Activated CD4-positive, alpha-beta T cell treated with anti-CD3 and anti-CD28 coated beads for 1 hour (primary cell): ENCODE results near the gene SUSD4.

Experiments
- DNase-seq: peaks from one replicate; pipeline ENCODE4 v3.0.0-alpha.2; 2020

The SUSD4 gene

DNA sequence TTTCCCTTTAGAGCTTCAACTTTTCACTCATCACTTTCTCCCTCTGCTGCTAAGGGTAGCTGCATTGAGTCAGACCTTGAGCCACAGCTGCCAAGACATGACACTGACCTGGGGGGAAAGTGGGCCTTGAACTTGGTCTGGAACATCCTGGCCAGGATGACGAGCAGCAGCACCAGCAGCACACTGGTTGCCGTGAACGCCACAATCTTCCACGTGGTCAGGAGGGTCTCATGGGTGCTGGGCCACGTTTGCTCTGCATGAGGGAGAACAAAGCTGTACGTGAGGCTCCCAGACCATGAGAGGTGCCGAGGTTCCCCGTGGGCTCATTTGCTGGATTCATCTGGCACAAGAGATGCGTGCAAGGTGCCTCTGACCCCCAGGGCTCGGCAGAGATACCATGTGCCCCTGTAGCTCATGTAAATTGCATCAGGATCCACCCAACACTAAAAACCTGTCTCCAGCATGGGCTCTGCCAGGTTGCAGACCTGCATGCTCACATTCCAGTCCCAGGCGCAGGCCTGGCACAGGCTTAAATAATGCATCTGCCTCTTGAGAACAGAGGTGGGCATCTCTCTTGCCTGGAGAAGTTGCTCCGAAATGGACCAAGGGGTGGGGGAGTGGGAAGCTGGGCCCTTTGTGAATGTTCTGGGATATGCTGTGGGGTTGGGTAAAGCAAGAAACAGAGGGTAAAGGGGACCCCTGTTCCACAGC is 136.3 kb downstream of the SUSD4 start:
- DNase-seq = no peak

DNA sequence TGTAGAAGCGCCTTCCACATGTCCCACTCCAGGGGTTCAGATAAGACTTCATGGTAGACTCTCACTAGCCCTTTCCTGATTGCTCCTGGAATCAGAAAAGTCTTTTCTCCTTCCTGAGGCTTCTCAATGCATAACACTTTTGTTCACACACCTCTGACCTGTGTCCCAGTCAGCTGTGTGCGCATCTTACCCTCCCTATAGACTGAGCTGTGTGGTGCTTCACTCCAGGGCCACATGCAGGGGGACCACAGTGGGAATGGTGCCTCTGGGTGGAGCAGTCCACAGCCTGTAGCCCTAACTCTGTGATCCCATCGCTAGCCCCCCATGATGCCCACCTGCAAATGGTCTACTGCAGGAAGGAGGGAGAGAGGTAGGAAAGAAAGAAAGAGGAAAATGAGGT is 136.9 kb downstream of the SUSD4 start:
- no peak for DNase-seq

DNA sequence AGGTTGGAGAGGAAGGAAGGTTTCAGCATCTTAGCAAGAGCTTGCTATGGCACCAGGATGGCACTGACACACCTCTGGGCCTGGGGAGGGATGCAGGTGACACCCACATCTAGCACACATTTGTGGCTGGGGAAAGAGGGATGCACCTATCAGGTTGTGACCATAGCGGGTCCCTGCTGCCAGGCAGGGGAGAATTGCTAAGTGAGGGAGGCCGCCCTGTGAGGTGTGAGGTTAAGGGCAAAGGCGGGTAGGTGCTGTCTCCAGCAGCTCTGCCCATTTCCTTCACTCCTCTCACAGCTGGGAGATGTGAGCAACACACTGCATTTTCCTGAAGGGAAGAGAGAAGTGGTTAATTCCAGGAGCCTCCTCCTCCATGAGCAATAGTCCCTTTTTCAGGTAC is 137.7 kb downstream of the SUSD4 start:
- DNase-seq = no peak

DNA sequence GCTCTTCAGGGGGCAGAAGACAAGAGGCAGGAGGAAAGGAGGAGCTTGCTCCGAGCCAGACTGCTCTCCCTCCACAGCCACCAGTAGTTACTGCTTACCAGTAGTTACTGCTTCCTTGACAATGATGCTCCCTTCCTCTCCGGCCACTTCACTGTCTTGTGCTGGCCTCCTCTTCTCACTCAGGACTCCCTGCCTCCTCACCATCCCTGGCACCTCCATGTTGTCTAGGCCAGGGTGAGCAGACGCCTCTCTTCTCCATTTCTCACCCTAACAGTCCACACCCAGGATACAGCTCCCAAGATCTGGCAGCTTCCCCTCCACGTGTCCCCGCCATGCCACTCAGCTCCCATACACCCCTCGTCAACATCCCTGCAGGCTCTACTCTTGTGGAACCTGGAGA is 138.5 kb downstream of the SUSD4 start:
- no peak for DNase-seq

DNA sequence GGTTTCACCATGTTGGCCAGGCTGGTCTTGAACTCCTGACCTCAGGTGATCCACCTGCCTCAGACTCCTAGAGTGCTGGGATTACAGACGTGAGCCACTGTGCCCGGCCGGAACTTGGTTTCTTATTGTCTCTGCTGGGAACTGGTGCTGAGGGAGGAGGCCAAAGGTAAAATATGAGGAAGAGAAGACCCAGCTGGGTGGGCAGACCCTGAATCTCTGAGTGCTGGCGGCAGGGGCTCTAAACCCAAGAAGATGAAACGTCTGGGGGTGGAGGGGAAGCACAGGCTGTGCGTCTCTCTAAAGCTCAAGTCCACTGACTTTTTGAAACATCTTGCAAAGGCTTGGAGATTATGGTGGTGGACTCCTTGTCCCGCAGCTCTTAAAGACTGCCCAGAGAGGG is 138.9 kb downstream of the SUSD4 start:
- no peak for DNase-seq

DNA sequence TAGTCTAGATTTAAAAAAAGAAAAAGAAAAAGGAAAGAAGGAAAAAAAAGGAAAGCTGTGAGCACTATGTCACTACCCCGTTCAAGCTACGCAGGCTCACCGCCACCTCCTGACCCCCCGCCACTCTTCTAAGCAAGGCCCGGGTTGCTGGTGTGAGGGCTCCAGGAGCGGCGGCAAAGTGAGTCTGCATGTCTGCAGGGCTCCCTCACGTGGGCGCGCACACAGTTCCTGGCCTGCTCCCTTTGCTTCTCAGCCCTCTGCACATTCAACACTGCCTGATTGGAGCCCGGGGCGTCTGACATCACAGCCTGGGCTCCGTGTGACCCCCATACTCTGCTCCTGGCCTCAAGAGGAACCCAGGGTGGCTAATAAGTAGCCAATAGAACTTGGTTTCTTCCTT is 139.5 kb downstream of the SUSD4 start:
- DNase-seq = no peak

DNA sequence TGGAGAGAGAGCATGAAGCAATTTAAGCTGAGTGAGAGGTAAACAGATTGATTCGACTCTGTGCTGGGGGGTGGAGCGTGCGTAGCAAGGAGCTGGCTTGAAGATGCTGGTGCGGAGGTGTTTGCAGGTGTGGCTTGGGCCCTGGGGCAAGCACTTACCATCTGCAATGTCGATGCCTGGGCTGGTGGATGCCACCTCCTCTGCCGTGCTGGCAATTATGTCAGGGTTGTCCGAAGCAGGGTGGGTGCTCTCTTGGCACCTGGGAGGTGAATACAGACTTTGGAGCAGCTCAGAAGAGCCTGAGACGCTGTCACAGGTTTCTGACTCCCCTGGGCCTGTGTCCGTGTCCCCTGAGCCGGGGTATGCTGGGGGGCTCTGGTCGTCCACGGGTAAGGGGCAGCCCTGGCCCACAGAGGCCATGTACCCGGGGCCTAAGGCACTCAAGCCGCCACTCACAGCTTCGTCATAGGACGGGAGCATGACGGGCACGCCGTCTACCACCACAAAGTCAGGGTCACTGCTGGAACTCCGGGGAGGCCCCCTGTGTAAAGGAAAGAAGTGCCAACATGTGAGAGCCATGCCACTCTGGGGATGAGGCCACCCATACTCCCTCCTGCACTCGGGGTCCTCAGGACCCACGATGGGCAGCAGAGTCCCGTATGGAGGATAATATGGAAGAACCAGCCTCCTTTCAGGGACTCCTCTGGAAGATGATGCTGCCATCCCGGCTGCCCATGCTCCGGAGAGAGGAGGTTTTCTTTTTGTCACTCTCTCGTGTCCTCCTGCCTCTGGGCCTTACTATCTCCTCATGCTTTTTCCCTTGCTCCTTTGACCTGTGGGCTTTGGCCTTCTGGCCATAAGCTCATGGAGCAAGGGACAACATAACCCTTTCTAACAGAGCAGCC is 140.6 kb downstream of the SUSD4 start:
- no peak for DNase-seq

DNA sequence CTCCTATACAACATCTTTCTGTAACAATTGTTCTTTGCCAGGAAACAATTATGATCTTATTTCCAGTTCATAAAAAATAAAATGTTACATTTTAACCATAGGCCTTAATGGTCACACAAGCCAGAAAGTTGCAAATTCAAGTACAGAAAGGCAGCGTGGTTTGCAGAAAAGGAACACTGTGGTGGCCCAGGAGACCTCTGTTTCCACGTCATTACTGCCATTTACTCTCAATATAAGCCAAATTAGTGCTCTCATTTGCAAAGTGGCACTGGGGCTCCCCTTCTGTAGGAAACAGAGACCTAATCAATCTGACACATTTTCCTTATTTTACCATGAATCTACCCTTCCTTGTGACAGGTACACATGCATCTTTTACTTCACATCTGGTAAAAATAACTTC is 141.6 kb downstream of the SUSD4 start:
- DNase-seq = no peak

DNA sequence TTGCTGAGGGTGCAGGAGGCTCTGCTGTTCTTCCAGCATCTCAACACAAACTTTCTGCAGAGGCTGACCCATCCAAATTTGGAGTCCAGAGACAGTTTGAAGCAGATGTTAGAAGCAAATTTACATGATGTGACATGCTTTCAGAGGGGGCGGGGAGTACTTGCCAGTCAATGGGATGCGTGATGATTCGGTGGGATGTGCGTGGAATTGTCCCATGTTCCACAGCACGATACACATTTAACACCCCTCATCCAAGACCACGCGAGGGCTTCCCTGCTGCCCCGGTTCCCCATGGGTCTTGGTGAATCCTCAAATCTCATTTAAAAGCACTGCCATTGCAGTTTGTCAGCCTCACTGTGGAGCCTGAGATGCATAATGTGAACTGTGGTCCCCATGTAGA is 142.3 kb downstream of the SUSD4 start:
- DNase-seq = no peak

DNA sequence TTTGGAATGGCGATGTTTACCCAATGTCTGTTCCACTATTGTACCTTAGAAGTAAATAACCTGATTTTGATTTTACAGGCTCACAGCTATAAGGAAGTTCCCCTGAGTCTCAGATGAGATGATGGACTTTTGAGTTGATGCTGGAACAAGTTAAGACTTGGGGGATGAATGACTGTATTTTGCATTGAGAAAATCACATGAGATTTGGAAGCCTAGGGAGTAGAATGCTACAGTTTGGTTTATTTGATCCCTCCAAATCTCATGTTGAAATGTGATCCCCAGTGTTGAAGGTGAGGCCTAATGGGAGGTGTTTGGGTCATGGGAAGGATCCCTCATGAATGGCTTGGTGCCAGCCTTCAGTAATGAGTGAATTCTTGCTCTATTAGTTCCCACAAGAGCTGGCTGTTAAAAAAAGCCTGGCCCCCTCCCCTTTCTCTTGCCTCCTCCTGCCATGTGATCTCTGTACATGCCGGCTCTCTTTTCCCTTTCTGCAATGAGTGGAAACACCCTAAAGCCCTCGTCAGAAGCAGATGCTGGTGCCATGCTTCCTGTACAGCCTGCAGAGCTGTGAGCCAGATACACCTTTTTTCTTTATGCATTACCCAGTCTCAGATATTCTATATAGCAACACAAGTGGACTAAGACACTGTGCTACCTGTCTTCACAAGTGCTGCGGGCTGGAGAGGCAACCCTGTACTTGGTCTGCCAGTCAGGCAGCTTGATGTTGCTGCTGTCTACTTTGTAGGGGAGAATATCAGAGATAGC is 143.9 kb downstream of the SUSD4 start:
- no peak for DNase-seq

DNA sequence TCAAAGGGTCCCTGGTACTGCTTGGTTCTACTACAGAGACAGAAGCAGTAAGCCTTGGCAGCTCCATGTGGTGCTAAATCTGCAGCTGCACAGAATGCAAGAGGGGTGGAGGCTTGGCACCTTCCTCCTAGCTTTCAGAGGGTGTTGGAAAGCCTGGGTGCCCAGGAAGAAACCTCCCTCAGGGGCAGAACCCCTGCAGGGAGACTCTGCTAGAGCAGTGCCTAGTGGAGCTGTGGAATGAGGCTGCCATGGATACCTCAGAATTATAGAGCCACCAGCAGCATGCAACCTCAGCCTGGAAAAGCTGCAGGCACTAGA is 144.7 kb downstream of the SUSD4 start:
- no peak for DNase-seq

DNA sequence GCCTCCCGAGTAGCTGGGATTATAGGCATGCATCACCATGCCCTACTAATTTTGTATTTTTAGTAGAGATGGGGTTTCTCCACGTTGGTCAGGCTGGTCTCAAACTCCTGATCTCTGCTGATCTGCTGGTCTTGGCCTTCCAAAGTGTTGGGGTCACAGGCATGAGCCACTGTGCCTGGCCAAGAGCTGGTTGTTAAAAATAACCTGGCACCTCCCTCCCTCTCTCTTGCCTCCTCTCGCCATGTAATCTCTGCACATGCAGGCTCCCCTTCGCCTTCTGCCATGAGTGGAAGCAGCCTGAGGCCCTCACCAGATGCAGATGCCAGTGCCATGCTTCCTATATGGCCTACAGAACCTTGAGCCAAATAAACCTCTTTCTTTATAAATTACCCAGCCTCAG is 146.2 kb downstream of the SUSD4 start:
- DNase-seq = no peak

DNA sequence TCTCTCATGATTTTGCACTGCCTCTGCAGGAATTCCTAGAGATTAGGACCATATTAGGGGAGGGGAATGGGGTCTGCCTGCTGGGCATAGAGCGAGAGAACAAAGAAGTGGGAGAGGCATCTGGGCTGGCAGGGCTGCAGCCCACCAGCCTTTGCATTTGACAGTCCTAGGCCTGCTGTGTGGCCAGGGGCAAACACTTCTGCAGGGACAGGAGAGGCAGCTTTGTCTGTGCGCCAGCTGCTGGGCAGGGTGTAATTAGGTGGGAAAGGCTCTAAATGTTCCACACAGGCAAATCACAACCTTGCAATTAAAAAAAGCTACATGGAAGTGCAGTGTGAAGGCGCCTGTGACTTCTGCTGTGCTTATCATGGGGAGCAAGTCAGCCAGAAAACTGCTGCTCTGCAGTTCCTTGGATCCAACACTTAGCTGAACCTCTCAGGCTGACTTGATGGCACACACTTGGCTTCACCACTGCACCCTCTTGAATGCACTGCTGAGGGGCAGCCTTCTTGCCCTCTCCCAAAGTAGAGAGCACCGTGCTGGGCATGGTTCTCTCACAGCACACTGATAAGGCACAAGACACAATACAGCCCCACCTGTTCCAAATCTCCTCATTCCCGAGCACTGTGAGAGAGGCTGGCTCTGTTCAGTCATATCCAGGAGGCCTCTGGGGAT is 147.3 kb downstream of the SUSD4 start:
- no peak for DNase-seq

DNA sequence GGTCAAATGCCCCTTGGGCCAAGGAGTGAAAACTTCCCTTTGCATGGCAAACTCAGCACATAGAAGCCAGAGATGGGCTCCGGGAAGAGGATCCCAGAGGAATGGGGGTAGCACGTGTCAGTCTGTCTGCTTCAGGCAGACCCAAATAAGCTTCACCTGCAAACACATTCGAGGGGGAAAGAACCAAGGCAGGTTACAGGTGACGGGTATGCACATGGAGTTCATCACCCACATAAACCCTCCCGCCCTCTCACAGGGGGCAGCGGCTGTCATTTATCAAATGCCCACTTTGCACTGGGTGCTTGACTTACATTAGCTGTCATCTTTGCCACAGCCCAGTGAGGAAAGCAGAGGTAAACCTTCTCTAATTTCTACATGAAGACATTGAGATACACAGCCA is 147.9 kb downstream of the SUSD4 start:
- no peak for DNase-seq

DNA sequence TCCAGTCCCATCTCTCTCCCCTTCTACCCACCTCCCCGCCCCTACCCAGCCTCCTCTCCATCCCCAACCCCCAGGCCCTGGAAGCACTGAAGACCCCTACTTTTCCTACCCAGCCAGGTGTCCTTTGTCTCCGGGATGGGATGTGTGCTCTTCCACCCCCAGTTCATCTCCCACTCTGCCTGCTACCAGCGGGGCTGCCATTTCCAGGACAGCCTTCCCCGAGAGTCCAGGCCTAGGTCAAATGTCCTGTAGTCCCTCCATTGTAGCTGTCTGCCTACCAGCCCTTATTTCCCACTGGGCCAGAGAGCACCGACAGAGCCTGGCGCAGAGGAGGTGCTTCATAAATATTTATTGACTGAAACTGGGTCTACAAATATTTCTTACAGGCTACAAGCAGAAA is 148.9 kb downstream of the SUSD4 start:
- DNase-seq = no peak

DNA sequence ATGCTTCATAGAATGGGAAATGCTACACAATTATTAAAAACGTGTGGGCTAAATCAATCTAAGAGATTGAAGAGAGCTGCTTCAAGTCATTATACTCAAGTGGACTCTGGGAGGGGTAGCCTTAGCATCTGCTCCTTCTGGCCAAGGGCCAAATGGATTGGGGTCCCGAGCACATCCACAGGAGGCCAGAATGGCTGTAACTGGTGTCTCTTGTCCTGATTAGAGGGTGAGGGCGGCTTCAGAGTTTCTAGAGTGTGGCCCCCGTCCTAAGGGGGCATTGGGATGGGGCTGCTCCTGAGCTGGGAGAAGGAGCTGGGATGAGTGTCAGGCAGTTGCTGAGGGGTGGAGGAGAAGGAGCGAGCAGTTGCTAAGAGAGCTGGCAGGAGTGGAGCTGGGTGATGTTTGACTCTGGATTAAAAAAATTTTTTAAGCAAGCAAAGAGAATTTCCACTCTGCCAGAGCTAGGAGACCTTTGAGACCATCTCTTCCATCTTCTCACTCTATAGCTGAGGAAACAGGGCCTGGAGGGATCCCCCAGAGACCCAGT is 149.6 kb downstream of the SUSD4 start:
- DNase-seq = no peak

DNA sequence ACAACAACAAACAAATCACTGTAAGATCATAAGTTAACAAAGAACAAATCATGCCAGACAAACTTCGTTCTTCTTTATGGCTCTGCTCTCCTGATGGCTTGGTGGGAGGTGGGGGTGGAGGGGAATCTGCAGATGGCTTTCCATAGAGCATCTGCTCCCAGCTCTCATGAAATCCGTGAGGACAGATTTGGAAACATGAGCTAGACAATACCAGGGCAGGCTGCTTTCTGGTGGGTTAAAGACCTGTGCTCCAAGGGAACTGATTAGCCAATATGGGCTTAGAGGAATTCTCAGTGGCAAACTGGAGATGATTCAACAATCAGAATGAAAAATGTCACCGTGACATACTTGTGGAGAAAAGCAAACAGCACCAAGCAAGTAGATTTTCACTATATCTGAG is 151.5 kb downstream of the SUSD4 start:
- DNase-seq = no peak

DNA sequence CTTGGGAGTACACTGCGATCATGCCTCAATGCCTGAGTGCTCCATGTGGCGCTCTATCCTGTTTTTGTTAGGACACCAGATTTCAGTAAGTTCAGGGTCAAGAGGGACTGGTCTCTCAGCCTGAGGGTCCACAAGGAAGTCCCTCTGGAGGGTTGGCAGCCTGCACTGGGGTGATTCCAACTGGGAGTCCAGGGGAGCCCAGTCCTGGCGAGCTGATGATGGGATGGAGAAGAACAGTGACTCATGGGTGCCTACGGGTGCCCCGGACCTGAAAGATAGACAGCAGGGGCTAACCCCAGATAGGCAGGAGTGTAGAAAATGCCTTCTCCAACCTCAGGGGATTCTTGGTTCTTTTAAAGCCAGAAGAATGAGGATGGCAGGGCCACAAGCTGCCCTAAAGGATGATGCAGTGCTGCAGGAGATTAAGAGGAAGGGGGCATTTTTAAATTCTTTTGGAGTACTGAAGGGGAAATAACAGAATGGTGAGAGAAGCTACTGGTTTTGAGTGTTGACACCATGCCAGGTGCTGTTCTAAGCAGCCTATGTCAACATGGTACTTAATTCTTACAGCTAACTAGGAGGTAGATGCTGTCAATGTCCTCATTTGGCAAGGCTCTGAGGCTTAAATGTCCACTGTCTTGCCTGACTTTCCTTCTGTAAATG is 152.5 kb downstream of the SUSD4 start:
- no peak for DNase-seq

DNA sequence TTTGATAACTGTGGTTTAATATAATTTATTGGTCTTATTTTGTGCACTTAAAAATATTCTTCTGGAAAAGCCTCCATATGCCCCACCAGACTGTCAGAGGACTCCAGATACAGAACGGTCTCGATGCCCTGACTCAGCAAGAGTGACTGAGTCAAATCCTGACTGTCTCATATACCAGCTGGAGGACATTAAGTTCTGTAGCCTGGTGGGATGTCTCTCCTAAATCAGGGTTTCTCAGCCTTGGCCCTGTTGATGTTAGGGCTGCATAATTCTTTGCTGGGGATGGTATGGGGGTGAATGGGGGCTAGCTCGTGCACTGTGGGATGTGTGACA is 153.2 kb downstream of the SUSD4 start:
- no peak for DNase-seq

DNA sequence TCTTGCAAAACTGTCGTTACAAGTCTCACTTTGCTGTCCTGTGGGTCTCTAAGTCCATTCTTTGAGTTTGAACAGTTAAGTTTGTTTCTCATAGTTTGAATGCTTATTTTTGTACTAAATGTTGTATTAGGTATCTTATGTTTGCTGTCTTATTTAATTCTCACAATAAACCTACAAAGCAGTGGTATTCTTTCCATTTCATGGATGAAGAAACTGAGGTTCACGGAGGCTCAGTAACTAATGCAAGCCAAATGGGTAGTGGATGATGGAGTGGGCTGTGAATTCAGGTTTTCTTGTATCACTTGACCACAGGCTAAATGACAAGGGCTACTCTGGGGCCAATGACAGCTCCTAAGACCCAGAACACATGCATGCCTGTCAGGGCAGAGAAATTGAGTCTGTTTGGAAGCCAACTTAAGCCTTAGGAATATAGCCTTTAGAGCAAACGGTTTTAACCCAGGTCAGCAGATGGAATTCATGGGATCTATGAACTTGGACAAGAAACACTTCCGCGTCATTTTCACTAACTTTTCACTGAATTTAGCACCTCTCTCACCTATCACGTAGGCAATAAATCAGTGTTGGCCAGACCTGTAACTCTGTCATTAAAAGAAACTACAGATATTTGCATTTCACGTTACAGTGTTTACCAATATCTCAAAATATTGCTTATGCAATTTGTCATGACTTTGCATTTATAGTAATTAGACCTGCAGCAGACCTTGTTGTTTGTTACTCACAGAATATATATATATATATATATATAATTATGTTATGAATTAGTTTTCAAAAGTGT is 153.8 kb downstream of the SUSD4 start:
- no peak for DNase-seq

DNA sequence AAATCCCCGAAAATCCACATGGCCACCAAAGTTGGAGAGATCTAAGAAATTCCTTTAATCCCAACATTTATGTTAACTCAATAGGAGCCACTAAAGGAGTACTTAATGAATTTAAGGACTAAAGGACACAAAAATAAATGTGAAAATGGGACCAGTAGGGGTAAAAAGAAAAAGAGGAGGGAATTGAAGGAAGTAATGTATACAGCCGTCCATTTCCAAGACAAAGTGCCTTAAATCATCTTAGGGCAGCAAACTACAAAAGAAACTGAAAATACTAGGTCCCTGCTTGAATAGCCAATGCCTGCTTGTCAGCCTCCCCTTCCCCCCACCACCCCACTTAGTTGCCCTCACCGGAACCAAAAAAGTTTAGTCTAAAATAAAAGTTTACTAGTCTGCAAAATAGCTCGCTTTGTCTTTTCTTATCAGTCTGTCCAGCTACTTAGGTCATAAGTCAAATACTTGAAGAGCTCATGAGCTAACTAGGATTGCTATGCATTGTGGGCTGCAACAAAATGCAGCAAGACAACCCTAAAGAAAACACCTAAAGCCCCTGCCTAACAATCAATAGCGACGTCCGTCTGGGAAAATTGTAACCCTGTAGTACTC is 154.6 kb downstream of the SUSD4 start:
- no peak for DNase-seq
